Activated CD4-positive, alpha-beta T cell treated with anti-CD3 and anti-CD28 coated beads, Interleukin-2, amount 10 ng/mL, durations not matched to agents 7 days and 5 days (primary cell): ENCODE results near the gene DIRAS1. TPM values are rescaled to one million over a fixed set of nuclear protein-coding genes. Genes with fewer than 3 reads are reported as not detected.

Experiments
- CTCF ChIA-PET: fragments of 350-600 bp; sonication (Branson Sonifier 250); formaldehyde crosslinking; loops from one replicate; lab custom pipeline; 2021; ENCODE audit warnings: antibody characterized with exemption; lab: Charles Lee
- POLR2A ChIA-PET: fragments of 350-600 bp; sonication (Branson Sonifier 250); formaldehyde crosslinking; loops from one replicate; lab custom pipeline; 2021; ENCODE audit warnings: antibody characterized with exemption; lab: Charles Lee
- DNase-seq: peaks from one replicate; pipeline ENCODE4 v3.0.0-alpha.2; 2020
- H3K27ac Mint-ChIP-seq: one replicate; pipeline ENCODE4 v1.8.0; 2021; ENCODE audit warnings: mild to moderate bottlenecking, moderate library complexity, mixed read lengths
- H3K27me3 Mint-ChIP-seq: one replicate; pipeline ENCODE4 v1.8.0; 2021; ENCODE audit warnings: mixed read lengths
- H3K36me3 Mint-ChIP-seq: one replicate; pipeline ENCODE4 v1.8.0; 2021; ENCODE audit warnings: low read depth, mixed read lengths
- H3K4me1 Mint-ChIP-seq: one replicate; pipeline ENCODE4 v1.8.0; 2021; ENCODE audit warnings: mixed read lengths
- H3K4me3 Mint-ChIP-seq: one replicate; pipeline ENCODE4 v1.8.0; 2021; ENCODE audit warnings: mild to moderate bottlenecking, moderate library complexity, mixed read lengths
- H3K9me3 Mint-ChIP-seq: one replicate; pipeline ENCODE4 v1.8.0; 2021; ENCODE audit warnings: mixed read lengths
- total RNA-seq, 2 experiments: library from RNA; stranded (reverse); gene quantifications; one replicate each; pipeline ENCODE4 v1.2.3, GENCODE V29; 2021

DIRAS1 gene
- not detected for total RNA-seq

GRCh38 chr19:2720777-2721569 is at the start of gene DIRAS1:
DIRAS1 (minus strand) TSS chr19:2721372; CDS start chr19:2717806, 3,566 bp downstream.
- POLR2A ChIA-PET: no interaction called here
- H3K27me3 Mint-ChIP-seq: peaks cover 20% of the 10 kb centered on the region
- DNase-seq: no peak
- peak within 1 kb of the TSS; percentile 22 for H3K4me3 Mint-ChIP-seq
- no peaks in the 10 kb centered on the region for H3K9me3 Mint-ChIP-seq
- H3K27ac Mint-ChIP-seq: no peak within 1 kb of the TSS
- no peaks in the 10 kb centered on the region for H3K36me3 Mint-ChIP-seq
- CTCF ChIA-PET: interaction anchor here (1.0 kb wide), 1 partner anchor 68 kb away, joined by 3 read pairs; no protein-coding TSS in a partner anchor
- H3K4me1 Mint-ChIP-seq: peaks cover 3% of the 10 kb centered on the region

- Mint-ChIP-seq H3K27ac (no peak overlapping the region), H3K4me3 (no peak overlapping the region), H3K9me3 (no peaks in the 10 kb centered on the region), H3K4me1 (peaks cover 13% of the 10 kb centered on the region), H3K27me3 (no peaks in the 10 kb centered on the region), H3K36me3 (no peaks in the 10 kb centered on the region)
- DNase-seq: no peak
- CTCF ChIA-PET: interaction anchor here (1.1 kb wide), 1 partner anchor 11 kb away, joined by 4 read pairs; no protein-coding TSS in a partner anchor
- POLR2A ChIA-PET: no interaction called here
These were observed 49.2 kb upstream of the DIRAS1 start for GRCh38 chr19:2770055-2771013.

- no peak overlapping the region for H3K27ac Mint-ChIP-seq
- CTCF ChIA-PET: no interaction called here
- no peak for DNase-seq
These were observed 48.0 kb upstream of the DIRAS1 start for GRCh38 chr19:2769218-2769617.

GRCh38 chr19:2768365-2769132 is 47.4 kb upstream of the DIRAS1 start:
- no peaks in the 10 kb centered on the region for H3K9me3 Mint-ChIP-seq
- no peaks in the 10 kb centered on the region for H3K4me1 Mint-ChIP-seq
- CTCF ChIA-PET: no interaction called here
- no peak overlapping the region for H3K27ac Mint-ChIP-seq
- DNase-seq: no peak
- H3K36me3 Mint-ChIP-seq: no peaks in the 10 kb centered on the region
- no peaks in the 10 kb centered on the region for H3K27me3 Mint-ChIP-seq
- POLR2A ChIA-PET: interaction anchor here (0.6 kb wide), 1 partner anchor 8 kb away, joined by 5 read pairs; no protein-coding TSS in a partner anchor
- no peak overlapping the region for H3K4me3 Mint-ChIP-seq

More at GRCh38 chr19:2769218-2769617, 48.0 kb upstream of the DIRAS1 start:
- H3K27me3 Mint-ChIP-seq: no peaks in the 10 kb centered on the region
- H3K4me3 Mint-ChIP-seq: no peak overlapping the region
- POLR2A ChIA-PET: interaction anchor here (0.6 kb wide), 1 partner anchor 9 kb away, joined by 5 read pairs; no protein-coding TSS in a partner anchor
- H3K36me3 Mint-ChIP-seq: no peaks in the 10 kb centered on the region
- peaks cover 3% of the 10 kb centered on the region for H3K4me1 Mint-ChIP-seq
- H3K9me3 Mint-ChIP-seq: no peaks in the 10 kb centered on the region

GRCh38 chr19:2767688-2768087 is 46.5 kb upstream of the DIRAS1 start:
- Mint-ChIP-seq H3K4me1 (no peaks in the 10 kb centered on the region), H3K9me3 (no peaks in the 10 kb centered on the region), H3K27me3 (no peaks in the 10 kb centered on the region), H3K4me3 (no peak overlapping the region), H3K36me3 (no peaks in the 10 kb centered on the region), H3K27ac (no peak overlapping the region)
- no peak for DNase-seq
- POLR2A ChIA-PET: no interaction called here
- CTCF ChIA-PET: interaction anchor here (0.5 to 0.6 kb wide), 2 partner anchors 323 to 510 kb away, joined by 3 to 4 read pairs; no protein-coding TSS in a partner anchor

GRCh38 chr19:2766594-2767372 is 45.6 kb upstream of the DIRAS1 start:
- Mint-ChIP-seq H3K9me3 (no peaks in the 10 kb centered on the region), H3K27me3 (no peaks in the 10 kb centered on the region), H3K36me3 (no peaks in the 10 kb centered on the region), H3K27ac (no peak overlapping the region), H3K4me3 (no peak overlapping the region), H3K4me1 (no peaks in the 10 kb centered on the region)
- ChIA-PET CTCF (interaction anchor here (0.5 to 0.6 kb wide), 2 partner anchors 324 to 509 kb away, joined by 3 to 4 read pairs; no protein-coding TSS in a partner anchor), POLR2A (no interaction called here)
- no peak for DNase-seq

- DNase-seq: no peak
- Mint-ChIP-seq H3K4me3 (no peak overlapping the region), H3K9me3 (no peaks in the 10 kb centered on the region), H3K27ac (no peak overlapping the region), H3K27me3 (no peaks in the 10 kb centered on the region), H3K36me3 (no peaks in the 10 kb centered on the region), H3K4me1 (no peaks in the 10 kb centered on the region)
- ChIA-PET CTCF (no interaction called here), POLR2A (interaction anchor here (0.5 kb wide), 1 partner anchor 92 kb away, joined by 3 read pairs; no protein-coding TSS in a partner anchor)
These were observed 44.2 kb upstream of the DIRAS1 start for GRCh38 chr19:2765376-2765775.

GRCh38 chr19:2764945-2765344 is 43.8 kb upstream of the DIRAS1 start:
- no peak overlapping the region for H3K27ac Mint-ChIP-seq
- no peak for DNase-seq
- no peaks in the 10 kb centered on the region for H3K27me3 Mint-ChIP-seq
- no peaks in the 10 kb centered on the region for H3K4me1 Mint-ChIP-seq
- H3K36me3 Mint-ChIP-seq: peaks cover 2% of the 10 kb centered on the region
- no peaks in the 10 kb centered on the region for H3K9me3 Mint-ChIP-seq
- CTCF ChIA-PET: interaction anchor here (0.6 kb wide), 1 partner anchor 128 kb away, joined by 3 read pairs; no protein-coding TSS in a partner anchor
- no peak overlapping the region for H3K4me3 Mint-ChIP-seq
- POLR2A ChIA-PET: interaction anchor here (0.5 kb wide), 1 partner anchor 93 kb away, joined by 3 read pairs; no protein-coding TSS in a partner anchor

- Mint-ChIP-seq H3K4me1 (no peaks in the 10 kb centered on the region), H3K4me3 (no peak overlapping the region), H3K27me3 (no peaks in the 10 kb centered on the region), H3K27ac (no peak overlapping the region), H3K9me3 (no peaks in the 10 kb centered on the region), H3K36me3 (peaks cover 9% of the 10 kb centered on the region)
- ChIA-PET POLR2A (no interaction called here), CTCF (no interaction called here)
- no peak for DNase-seq
These were observed 42.5 kb upstream of the DIRAS1 start for GRCh38 chr19:2763687-2764086.

GRCh38 chr19:2762783-2763496 is 41.8 kb upstream of the DIRAS1 start:
- Mint-ChIP-seq H3K27ac (no peak overlapping the region), H3K36me3 (peaks cover 12% of the 10 kb centered on the region), H3K4me3 (no peak overlapping the region), H3K4me1 (no peaks in the 10 kb centered on the region), H3K27me3 (no peaks in the 10 kb centered on the region), H3K9me3 (no peaks in the 10 kb centered on the region)
- DNase-seq: no peak
- ChIA-PET CTCF (no interaction called here), POLR2A (no interaction called here)
